Nephron (organoid): Measurements from ENCODE around the gene OSBP2.

ENCODE experiments used
- H3K27ac Mint-ChIP-seq, 3 experiments: 2 replicates each; pipeline ENCODE4 v1.8.0; 2020; ENCODE audit warnings: mixed read lengths in 3 of 3, mild to moderate bottlenecking in 2 of 3, moderate library complexity in 1 of 3
- H3K27me3 Mint-ChIP-seq: 2 replicates; pipeline ENCODE4 v1.8.0; 2021; ENCODE audit warnings: low read depth, mild to moderate bottlenecking, moderate library complexity, mixed read lengths
- H3K36me3 Mint-ChIP-seq: 2 replicates; pipeline ENCODE4 v1.8.0; 2020; ENCODE audit warnings: low read depth, mixed read lengths
- H3K4me1 Mint-ChIP-seq: 2 replicates; pipeline ENCODE4 v1.8.0; 2020; ENCODE audit warnings: mixed read lengths
- H3K4me3 Mint-ChIP-seq, 3 experiments: 2 replicates each; pipeline ENCODE4 v1.8.0; 2020; ENCODE audit warnings: mild to moderate bottlenecking in 3 of 3, mixed read lengths in 3 of 3, moderate library complexity in 2 of 3
- H3K9me3 Mint-ChIP-seq: 2 replicates; pipeline ENCODE4 v1.8.0; 2020; ENCODE audit warnings: mixed read lengths
- CTCF ChIP-seq, 3 experiments: fragments of 200-600 bp; sonication (generic); IDR thresholded peaks; one replicate each; pipeline ENCODE4 v1.5.0; 2021; ENCODE audit warnings: antibody characterized with exemption in 3 of 3; ENCODE audit not compliant: unreplicated experiment in 3 of 3

OSBP2 gene

GRCh38 chr22:30873086-30873650 is 178.5 kb downstream of the OSBP2 start:
- no peaks in the 10 kb centered on the region for H3K36me3 Mint-ChIP-seq

GRCh38 chr22:30873661-30874060 is 179.0 kb downstream of the OSBP2 start:
- no peak overlapping the region for H3K27ac Mint-ChIP-seq
- no peaks in the 10 kb centered on the region for H3K27me3 Mint-ChIP-seq
- H3K9me3 Mint-ChIP-seq = no peaks in the 10 kb centered on the region
- no peak for TF ChIP-seq CTCF (IDR thresholded peaks at IDR 0.05; ENCODE audit: unreplicated experiment in 3 of 3)
- no peak overlapping the region for H3K4me3 Mint-ChIP-seq
- H3K36me3 Mint-ChIP-seq = no peaks in the 10 kb centered on the region
- peaks cover 26% of the 10 kb centered on the region for H3K4me1 Mint-ChIP-seq

More at GRCh38 chr22:30873086-30873650, 178.5 kb downstream of the OSBP2 start:
- H3K4me1 Mint-ChIP-seq = peaks cover 21% of the 10 kb centered on the region
- H3K9me3 Mint-ChIP-seq = no peaks in the 10 kb centered on the region
- H3K27ac Mint-ChIP-seq = no peak overlapping the region
- H3K4me3 Mint-ChIP-seq = no peak overlapping the region
- H3K27me3 Mint-ChIP-seq = no peaks in the 10 kb centered on the region
- TF ChIP-seq CTCF (IDR thresholded peaks at IDR 0.05; ENCODE audit: unreplicated experiment in 3 of 3) = no peak

- Mint-ChIP-seq H3K36me3 (no peaks in the 10 kb centered on the region), H3K4me1 (peaks cover 35% of the 10 kb centered on the region), H3K9me3 (no peaks in the 10 kb centered on the region), H3K27ac (no peak overlapping the region), H3K27me3 (peaks cover 3% of the 10 kb centered on the region), H3K4me3 (no peak overlapping the region)
- TF ChIP-seq CTCF (IDR thresholded peaks at IDR 0.05; ENCODE audit: unreplicated experiment in 3 of 3) = no peak
Observed at GRCh38 chr22:30874431-30875370, 180.0 kb downstream of the OSBP2 start.

- TF ChIP-seq CTCF (IDR thresholded peaks at IDR 0.05; ENCODE audit: unreplicated experiment in 3 of 3) = no peak
- Mint-ChIP-seq H3K36me3 (no peaks in the 10 kb centered on the region), H3K9me3 (no peaks in the 10 kb centered on the region), H3K27ac (no peak overlapping the region), H3K4me1 (peaks cover 41% of the 10 kb centered on the region), H3K4me3 (no peak overlapping the region), H3K27me3 (peaks cover 3% of the 10 kb centered on the region)
Observed at GRCh38 chr22:30875481-30876215, 181.0 kb downstream of the OSBP2 start.

GRCh38 chr22:30876221-30876751 is 181.6 kb downstream of the OSBP2 start:
- Mint-ChIP-seq H3K36me3 (no peaks in the 10 kb centered on the region), H3K4me1 (peaks cover 42% of the 10 kb centered on the region), H3K27me3 (peaks cover 3% of the 10 kb centered on the region), H3K27ac (peak overlapping the region in 1 of 3 experiments; percentile 60), H3K4me3 (no peak overlapping the region), H3K9me3 (no peaks in the 10 kb centered on the region)
- no peak for TF ChIP-seq CTCF (IDR thresholded peaks at IDR 0.05; ENCODE audit: unreplicated experiment in 3 of 3)
